ENCODE data around the gene USH1C.

GRCh38 chr11:17531636-17532113, 12.5 kb downstream of the USH1C start:
- no peak for TF ChIP-seq GATA3 (IDR thresholded peaks at IDR 0.05; ENCODE audit: low read depth, low read length)
- no peak for TF ChIP-seq GATA2 (IDR thresholded peaks at IDR 0.05; ENCODE audit: low read depth, low read length)
